ENCODE results near the gene ZBTB40.

Gene ZBTB40

DNA sequence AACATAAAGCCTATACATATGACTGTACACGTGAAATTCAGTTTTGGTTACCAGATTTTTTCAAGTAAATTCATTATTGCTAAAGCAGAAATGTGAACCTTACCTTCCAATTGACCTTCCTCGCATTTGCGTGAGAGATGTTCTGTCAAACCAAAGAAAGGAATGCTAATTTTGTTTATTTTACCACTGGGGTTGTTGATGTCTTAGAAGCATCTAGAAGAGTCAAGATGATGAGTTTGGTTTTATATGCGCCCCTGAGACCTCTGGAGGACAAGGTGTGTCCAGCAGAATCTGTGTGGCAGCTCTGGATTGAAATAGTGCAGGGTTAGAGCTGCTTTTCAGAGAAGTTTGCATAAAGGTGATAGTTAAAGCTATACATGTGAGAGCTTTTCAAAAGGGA is 48.4 kb downstream of the ZBTB40 start:
- 0 out of 2 replicates have a peak, but pooled peaks cover 3% of the 10 kb centered on the region for H3K36me3 ChIP-seq (ENCODE audit: insufficient read depth, low read length)

DNA sequence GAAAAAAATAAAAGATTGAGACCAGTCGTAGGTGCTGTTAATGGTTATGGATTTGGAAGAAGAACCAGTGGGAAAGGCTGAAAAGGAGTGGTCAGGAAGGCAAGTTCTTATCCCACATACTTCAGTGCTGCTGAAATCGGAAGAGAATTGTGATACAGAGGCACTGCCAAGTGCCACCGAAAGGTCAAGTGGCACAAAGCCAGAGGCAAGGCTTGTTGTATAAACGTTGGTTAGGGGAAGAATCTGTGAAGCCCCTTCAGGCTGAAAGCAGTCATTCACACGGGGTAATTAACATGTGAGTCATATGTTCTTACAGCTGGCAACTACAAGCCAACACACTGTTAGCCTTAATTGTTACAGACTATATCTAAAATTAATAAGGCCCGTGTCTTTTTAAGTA is 48.8 kb downstream of the ZBTB40 start:
- Histone ChIP-seq H3K9me2 (ENCODE audit: low read depth, low read length) (no peaks in the 10 kb centered on the region), H3K79me2 (ENCODE audit: insufficient read depth, low read length) (no peaks in the 10 kb centered on the region), H3F3A (ENCODE audit: insufficient read depth, low read length) (no peaks in the 10 kb centered on the region), H3K4me3 (ENCODE audit: low read depth, low read length, poor library complexity, severe bottlenecking) (no peak overlapping the region), H3K27ac (ENCODE audit: low read depth, low read length, poor library complexity, severe bottlenecking) (no peak overlapping the region), H3K36me3 (ENCODE audit: insufficient read depth, low read length) (0 out of 2 replicates have a peak, but pooled peaks cover 3% of the 10 kb centered on the region), H3K9me3 (ENCODE audit: low read length) (no peaks in the 10 kb centered on the region), H2AFZ (ENCODE audit: low read length) (no peak overlapping the region), H3K4me2 (ENCODE audit: low read length) (no peak overlapping the region), H4K20me1 (ENCODE audit: insufficient read depth, low read length) (no peaks in the 10 kb centered on the region), H3K9ac (ENCODE audit: low read length) (no peak overlapping the region), H3K4me1 (ENCODE audit: insufficient read depth, low read length, severe bottlenecking) (no peaks in the 10 kb centered on the region), H3K27me3 (ENCODE audit: insufficient read depth, low read length) (no peaks in the 10 kb centered on the region)
- TF ChIP-seq, protein P1, sequence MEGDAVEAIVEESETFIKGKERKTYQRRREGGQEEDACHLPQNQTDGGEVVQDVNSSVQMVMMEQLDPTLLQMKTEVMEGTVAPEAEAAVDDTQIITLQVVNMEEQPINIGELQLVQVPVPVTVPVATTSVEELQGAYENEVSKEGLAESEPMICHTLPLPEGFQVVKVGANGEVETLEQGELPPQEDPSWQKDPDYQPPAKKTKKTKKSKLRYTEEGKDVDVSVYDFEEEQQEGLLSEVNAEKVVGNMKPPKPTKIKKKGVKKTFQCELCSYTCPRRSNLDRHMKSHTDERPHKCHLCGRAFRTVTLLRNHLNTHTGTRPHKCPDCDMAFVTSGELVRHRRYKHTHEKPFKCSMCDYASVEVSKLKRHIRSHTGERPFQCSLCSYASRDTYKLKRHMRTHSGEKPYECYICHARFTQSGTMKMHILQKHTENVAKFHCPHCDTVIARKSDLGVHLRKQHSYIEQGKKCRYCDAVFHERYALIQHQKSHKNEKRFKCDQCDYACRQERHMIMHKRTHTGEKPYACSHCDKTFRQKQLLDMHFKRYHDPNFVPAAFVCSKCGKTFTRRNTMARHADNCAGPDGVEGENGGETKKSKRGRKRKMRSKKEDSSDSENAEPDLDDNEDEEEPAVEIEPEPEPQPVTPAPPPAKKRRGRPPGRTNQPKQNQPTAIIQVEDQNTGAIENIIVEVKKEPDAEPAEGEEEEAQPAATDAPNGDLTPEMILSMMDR (IDR thresholded peaks at IDR 0.05; ENCODE audit: low read length) = no peak
- TF ChIP-seq EZH2 (IDR thresholded peaks at IDR 0.05; ENCODE audit: borderline replicate concordance, low read length) = no peak

More for the DNA sequence above, 48.4 kb downstream of the ZBTB40 start:
- H3K79me2 ChIP-seq (ENCODE audit: insufficient read depth, low read length) = no peaks in the 10 kb centered on the region
- H3K4me3 ChIP-seq (ENCODE audit: low read depth, low read length, poor library complexity, severe bottlenecking) = no peak overlapping the region
- H2AFZ ChIP-seq (ENCODE audit: low read length) = no peak overlapping the region
- H3K9me3 ChIP-seq (ENCODE audit: low read length) = no peaks in the 10 kb centered on the region
- H3K4me1 ChIP-seq (ENCODE audit: insufficient read depth, low read length, severe bottlenecking) = no peaks in the 10 kb centered on the region
- no peaks in the 10 kb centered on the region for H3K9me2 ChIP-seq (ENCODE audit: low read depth, low read length)
- no peak overlapping the region for H3K27ac ChIP-seq (ENCODE audit: low read depth, low read length, poor library complexity, severe bottlenecking)
- no peak overlapping the region for H3K4me2 ChIP-seq (ENCODE audit: low read length)
- H3K9ac ChIP-seq (ENCODE audit: low read length) = no peak overlapping the region
- H3K27me3 ChIP-seq (ENCODE audit: insufficient read depth, low read length) = no peaks in the 10 kb centered on the region
- no peak for TF ChIP-seq EZH2 (IDR thresholded peaks at IDR 0.05; ENCODE audit: borderline replicate concordance, low read length)
- TF ChIP-seq, protein P1 (IDR thresholded peaks at IDR 0.05; ENCODE audit: low read length) = no peak
- no peaks in the 10 kb centered on the region for H3F3A ChIP-seq (ENCODE audit: insufficient read depth, low read length)
- H4K20me1 ChIP-seq (ENCODE audit: insufficient read depth, low read length) = no peaks in the 10 kb centered on the region

DNA sequence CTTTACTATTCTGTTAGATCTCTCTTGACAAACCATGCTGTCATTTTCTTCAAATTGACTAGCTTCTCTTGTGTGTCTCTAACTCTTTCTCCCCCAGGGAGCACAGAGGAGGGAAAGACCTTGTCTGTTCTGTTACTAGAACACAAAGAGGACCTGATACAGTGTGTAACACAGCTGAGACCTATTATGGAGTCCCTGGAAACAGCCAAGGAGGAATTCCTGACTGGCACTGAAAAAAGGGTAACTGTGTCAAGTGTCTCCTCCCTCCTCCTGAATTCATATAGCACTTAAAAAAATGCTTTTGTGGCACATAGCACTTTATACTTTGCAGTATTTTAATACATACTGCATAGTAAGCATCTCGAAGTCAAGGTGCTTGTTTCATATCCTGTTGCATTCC is 50.6 kb downstream of the ZBTB40 start:
- Histone ChIP-seq H2AFZ (ENCODE audit: low read length) (no peak overlapping the region), H4K20me1 (ENCODE audit: insufficient read depth, low read length) (no peaks in the 10 kb centered on the region), H3K27me3 (ENCODE audit: insufficient read depth, low read length) (no peaks in the 10 kb centered on the region), H3K9me2 (ENCODE audit: low read depth, low read length) (no peaks in the 10 kb centered on the region), H3K79me2 (ENCODE audit: insufficient read depth, low read length) (no peaks in the 10 kb centered on the region), H3K4me1 (ENCODE audit: insufficient read depth, low read length, severe bottlenecking) (no peaks in the 10 kb centered on the region), H3K4me2 (ENCODE audit: low read length) (no peak overlapping the region), H3F3A (ENCODE audit: insufficient read depth, low read length) (no peaks in the 10 kb centered on the region), H3K9ac (ENCODE audit: low read length) (no peak overlapping the region), H3K36me3 (ENCODE audit: insufficient read depth, low read length) (peaks cover 19% of the 10 kb centered on the region), H3K27ac (ENCODE audit: low read depth, low read length, poor library complexity, severe bottlenecking) (no peak overlapping the region), H3K4me3 (ENCODE audit: low read depth, low read length, poor library complexity, severe bottlenecking) (no peak overlapping the region), H3K9me3 (ENCODE audit: low read length) (no peaks in the 10 kb centered on the region)
- TF ChIP-seq, protein P1 (IDR thresholded peaks at IDR 0.05; ENCODE audit: low read length) = no peak
- TF ChIP-seq EZH2 (IDR thresholded peaks at IDR 0.05; ENCODE audit: borderline replicate concordance, low read length) = no peak

Measured in OCI-LY1 (cell line).